ENCODE data around the gene NSD2. TPM values are rescaled to one million over a fixed set of nuclear protein-coding genes. Genes with fewer than 3 reads are reported as not detected.

NSD2 gene
- total RNA-seq, 2 donors from 2014 or later, result 18.8 to 35.4 TPM

DNA sequence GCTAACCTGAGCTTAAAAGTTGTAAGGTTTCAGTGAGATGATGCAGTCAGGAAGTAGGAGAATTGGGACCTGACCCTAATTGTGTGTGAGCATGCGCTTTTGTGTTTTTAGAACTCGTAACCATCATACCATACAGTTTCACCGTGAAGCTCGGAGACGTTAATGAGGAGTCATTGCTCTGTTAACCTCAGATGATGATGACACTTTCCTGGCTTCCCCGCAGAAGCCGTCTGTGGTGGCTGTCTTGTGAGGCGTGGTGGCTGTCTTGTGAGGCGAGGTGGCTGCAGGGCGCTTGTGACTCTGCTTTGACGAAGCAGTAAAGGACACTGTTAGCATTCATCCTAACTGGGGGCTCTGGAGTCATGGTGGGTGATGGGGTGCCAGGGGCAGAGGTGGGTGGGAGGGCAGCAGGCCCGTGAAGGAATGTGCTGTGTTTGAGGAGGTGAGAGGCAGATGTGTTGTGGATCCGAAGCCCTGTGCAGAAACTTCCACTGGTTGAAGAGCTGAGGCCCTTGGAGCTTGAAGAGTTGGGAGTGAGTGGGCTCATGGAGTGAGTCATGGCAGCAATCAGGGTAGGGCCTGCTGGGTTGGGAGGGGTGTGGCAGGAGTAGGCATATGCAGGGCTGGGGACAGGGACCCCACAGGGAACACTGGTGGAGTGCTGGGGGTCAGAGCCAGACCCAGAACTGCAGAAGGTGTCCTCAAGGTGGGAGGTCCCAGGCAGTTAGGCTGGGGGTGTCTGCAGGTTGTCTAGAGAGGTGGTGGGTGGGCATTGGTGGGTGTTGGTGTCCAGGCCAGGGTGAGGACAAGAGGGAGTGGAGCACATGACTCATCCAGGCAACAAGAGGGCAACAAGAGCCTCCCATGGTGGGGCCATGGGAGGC is 57.4 kb downstream of the NSD2 start:
- ATAC-seq (ENCODE audit: insufficient number of reproducible peaks, low FRiP score, low read depth), result no peak
- H3K27me3 ChIP-seq (replicated peaks; ENCODE audit: insufficient read depth), result no peaks in the 10 kb centered on the region

GRCh38 chr4:1932736-1933135 is 61.5 kb downstream of the NSD2 start:
- TF ChIP-seq, protein P1, sequence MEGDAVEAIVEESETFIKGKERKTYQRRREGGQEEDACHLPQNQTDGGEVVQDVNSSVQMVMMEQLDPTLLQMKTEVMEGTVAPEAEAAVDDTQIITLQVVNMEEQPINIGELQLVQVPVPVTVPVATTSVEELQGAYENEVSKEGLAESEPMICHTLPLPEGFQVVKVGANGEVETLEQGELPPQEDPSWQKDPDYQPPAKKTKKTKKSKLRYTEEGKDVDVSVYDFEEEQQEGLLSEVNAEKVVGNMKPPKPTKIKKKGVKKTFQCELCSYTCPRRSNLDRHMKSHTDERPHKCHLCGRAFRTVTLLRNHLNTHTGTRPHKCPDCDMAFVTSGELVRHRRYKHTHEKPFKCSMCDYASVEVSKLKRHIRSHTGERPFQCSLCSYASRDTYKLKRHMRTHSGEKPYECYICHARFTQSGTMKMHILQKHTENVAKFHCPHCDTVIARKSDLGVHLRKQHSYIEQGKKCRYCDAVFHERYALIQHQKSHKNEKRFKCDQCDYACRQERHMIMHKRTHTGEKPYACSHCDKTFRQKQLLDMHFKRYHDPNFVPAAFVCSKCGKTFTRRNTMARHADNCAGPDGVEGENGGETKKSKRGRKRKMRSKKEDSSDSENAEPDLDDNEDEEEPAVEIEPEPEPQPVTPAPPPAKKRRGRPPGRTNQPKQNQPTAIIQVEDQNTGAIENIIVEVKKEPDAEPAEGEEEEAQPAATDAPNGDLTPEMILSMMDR (IDR thresholded peaks at IDR 0.05), result no peak
- Histone ChIP-seq H3K36me3 (peaks cover 19% of the 10 kb centered on the region), H3K4me1 (ENCODE audit: control insufficient read depth in 1 of 2, low read depth in 2 of 2) (no peaks in the 10 kb centered on the region), H3K27ac (no peak overlapping the region), H3K4me3 (no peak overlapping the region), H3K9me3 (no peaks in the 10 kb centered on the region), H3K27me3 (replicated peaks; ENCODE audit: insufficient read depth) (no peaks in the 10 kb centered on the region)
- DNase-seq (ENCODE audit: low spot score), result no peak
- no peak for ATAC-seq (ENCODE audit: insufficient number of reproducible peaks, low FRiP score, low read depth)

More for the DNA sequence above, 57.4 kb downstream of the NSD2 start:
- no peak for DNase-seq (ENCODE audit: low spot score)
- peaks cover 12% of the 10 kb centered on the region for H3K36me3 ChIP-seq
- no peak overlapping the region for H3K27ac ChIP-seq
- H3K9me3 ChIP-seq, result no peaks in the 10 kb centered on the region
- H3K4me3 ChIP-seq, result no peak overlapping the region
- no peaks in the 10 kb centered on the region for H3K4me1 ChIP-seq (ENCODE audit: control insufficient read depth in 1 of 2, low read depth in 2 of 2)
- TF ChIP-seq, protein P1 (IDR thresholded peaks at IDR 0.05), result no peak

DNA sequence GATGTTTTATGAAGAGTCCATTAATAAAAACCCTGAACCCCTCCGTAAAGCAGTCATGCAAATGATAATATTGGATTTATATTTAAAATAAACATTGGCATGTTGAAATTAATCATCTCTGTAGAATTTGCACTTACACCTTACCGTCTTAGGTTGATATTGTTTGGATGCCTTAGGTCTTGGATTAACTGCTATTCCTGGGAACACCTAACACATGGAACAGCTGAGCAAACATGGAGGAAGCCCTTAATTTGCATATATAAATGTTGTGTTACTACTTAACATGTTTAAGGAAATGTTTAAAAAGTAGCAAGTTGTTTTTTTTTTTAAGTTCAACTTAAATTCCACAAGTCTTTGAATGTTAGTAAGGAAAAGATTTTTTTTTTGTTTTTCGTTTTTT is 62.5 kb downstream of the NSD2 start:
- Histone ChIP-seq H3K36me3 (peaks cover 19% of the 10 kb centered on the region), H3K4me3 (no peak overlapping the region), H3K27ac (no peak overlapping the region), H3K9me3 (no peaks in the 10 kb centered on the region), H3K27me3 (replicated peaks; ENCODE audit: insufficient read depth) (no peaks in the 10 kb centered on the region), H3K4me1 (ENCODE audit: control insufficient read depth in 1 of 2, low read depth in 2 of 2) (no peaks in the 10 kb centered on the region)
- TF ChIP-seq, protein P1 (IDR thresholded peaks at IDR 0.05), result no peak
- DNase-seq (ENCODE audit: low spot score), result no peak
- no peak for ATAC-seq (ENCODE audit: insufficient number of reproducible peaks, low FRiP score, low read depth)

DNA sequence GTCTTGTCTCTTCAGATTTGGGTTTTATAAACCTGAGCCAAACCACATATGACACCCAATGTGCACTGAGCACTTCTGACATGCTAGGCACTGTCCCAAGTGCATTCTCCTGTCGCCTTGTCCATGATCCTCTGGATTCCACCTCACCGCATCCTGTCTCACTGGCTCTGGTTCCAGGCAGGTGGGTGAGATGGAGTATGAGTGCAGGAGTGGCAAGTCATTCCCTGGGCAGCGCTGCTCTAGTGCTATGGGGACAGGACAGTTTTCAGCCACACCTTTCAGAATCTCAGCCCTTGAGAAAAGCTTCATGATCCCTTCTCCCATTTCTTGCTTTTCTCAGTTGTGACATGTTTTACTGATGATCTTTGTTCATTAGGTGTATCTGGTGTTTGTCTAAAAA is 66.4 kb downstream of the NSD2 start:
- no peaks in the 10 kb centered on the region for H3K4me1 ChIP-seq (ENCODE audit: control insufficient read depth in 1 of 2, low read depth in 2 of 2)
- no peaks in the 10 kb centered on the region for H3K9me3 ChIP-seq
- peaks cover 24% of the 10 kb centered on the region for H3K36me3 ChIP-seq
- no peaks in the 10 kb centered on the region for H3K27me3 ChIP-seq (replicated peaks; ENCODE audit: insufficient read depth)
- no peak overlapping the region for H3K27ac ChIP-seq
- TF ChIP-seq, protein P1 (IDR thresholded peaks at IDR 0.05), result no peak
- H3K4me3 ChIP-seq, result no peak overlapping the region
- no peak for DNase-seq (ENCODE audit: low spot score)
- ATAC-seq (ENCODE audit: insufficient number of reproducible peaks, low FRiP score, low read depth), result no peak

GRCh38 chr4:1938027-1938426 is 66.8 kb downstream of the NSD2 start:
- Histone ChIP-seq H3K36me3 (peaks cover 25% of the 10 kb centered on the region), H3K4me3 (no peak overlapping the region), H3K27me3 (replicated peaks; ENCODE audit: insufficient read depth) (no peaks in the 10 kb centered on the region), H3K4me1 (ENCODE audit: control insufficient read depth in 1 of 2, low read depth in 2 of 2) (no peaks in the 10 kb centered on the region), H3K9me3 (no peaks in the 10 kb centered on the region), H3K27ac (no peak overlapping the region)
- TF ChIP-seq, protein P1 (IDR thresholded peaks at IDR 0.05), result no peak
- ATAC-seq (ENCODE audit: insufficient number of reproducible peaks, low FRiP score, low read depth) (no peak), DNase-seq (ENCODE audit: low spot score) (no peak)
